ENCODE measurements around the gene DCTN5.
"Not testable (repeated sequence)": the region's sequence is repeated elsewhere in the genome, so short reads cannot be mapped to it uniquely, and the experiment has no call there.

DCTN5 gene

DNA sequence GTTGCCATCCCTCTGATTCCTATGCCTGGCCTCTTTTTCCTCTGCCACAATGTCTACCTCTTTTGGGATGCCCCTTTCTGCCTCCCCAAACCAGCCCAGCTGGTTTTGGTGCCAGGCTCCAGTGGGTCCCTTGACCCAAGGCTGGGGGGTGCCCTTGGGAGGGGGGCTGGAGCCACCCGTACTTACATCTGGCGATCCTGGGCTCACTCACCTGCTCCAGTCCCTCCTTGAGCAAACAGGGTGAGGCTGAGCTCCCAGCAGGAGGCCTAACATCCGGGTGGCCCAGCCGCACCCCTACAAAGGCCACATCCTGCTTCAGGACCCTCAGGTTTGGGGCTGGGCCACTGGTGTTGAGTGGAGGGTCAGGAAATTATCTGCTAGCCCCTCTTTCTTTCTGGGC, 70.5 kb downstream of the DCTN5 start:
- no peak for DNase-seq
- no peaks in the 10 kb centered on the region for H3K36me3 ChIP-seq (ENCODE audit: control insufficient read depth in 1 of 2, insufficient read depth in 2 of 2, low read length in 2 of 2)
- WGBS (ENCODE audit: extremely low coverage, insufficient coverage, insufficient read length) = no CpG with 5 or more reads among the region's 4 CpGs

GRCh38 chr16:23712976-23713375, 71.7 kb downstream of the DCTN5 start, which contains the start of gene ERN2:
TSS of gene ERN2 (minus strand) at chr16:23713222. CDS start at chr16:23713187, 35 bp downstream.
- H3K9me3 ChIP-seq (ENCODE audit: insufficient read depth, low read depth, low read length) = peaks cover 5% of the 10 kb centered on the region
- peaks cover 13% of the 10 kb centered on the region for H3K27me3 ChIP-seq (ENCODE audit: insufficient read depth, low read length)
- H3K23ac ChIP-seq (ENCODE audit: low read length) = no peak within 1 kb of the TSS
- H3K4me1 ChIP-seq (ENCODE audit: control insufficient read depth in 1 of 2, insufficient read depth in 2 of 2, low read length in 2 of 2) = no peaks in the 10 kb centered on the region
- no peak within 1 kb of the TSS for H4K12ac ChIP-seq (ENCODE audit: low read depth, low read length)
- no peaks in the 10 kb centered on the region for H3K79me1 ChIP-seq (ENCODE audit: low read length)
- H3K4ac ChIP-seq (ENCODE audit: low read depth, low read length) = no peak within 1 kb of the TSS
- H2BK12ac ChIP-seq (ENCODE audit: low read length) = no peak within 1 kb of the TSS
- no peak within 1 kb of the TSS for H3K4me3 ChIP-seq (ENCODE audit: low read depth, low read length)
- no peak within 1 kb of the TSS for H3K18ac ChIP-seq (ENCODE audit: low read length)
- H3K79me2 ChIP-seq (ENCODE audit: control insufficient read depth, insufficient read depth, low read length, poor library complexity) = no peaks in the 10 kb centered on the region
- no peak within 1 kb of the TSS for H3K14ac ChIP-seq (ENCODE audit: low read length)
- no peak within 1 kb of the TSS for H2BK120ac ChIP-seq (ENCODE audit: insufficient read depth, low read length, poor library complexity)
- no peak within 1 kb of the TSS for H2AFZ ChIP-seq (ENCODE audit: insufficient read depth, low read length, poor library complexity)
- no peak within 1 kb of the TSS for H2BK5ac ChIP-seq (ENCODE audit: low read depth, low read length, poor library complexity)
- H3K36me3 ChIP-seq (ENCODE audit: control insufficient read depth in 1 of 2, insufficient read depth in 2 of 2, low read length in 2 of 2) = no peaks in the 10 kb centered on the region
- no peak within 1 kb of the TSS for H4K91ac ChIP-seq (ENCODE audit: low read depth, low read length)
- H3K27ac ChIP-seq (ENCODE audit: low read depth, low read length) = no peak within 1 kb of the TSS
- WGBS (ENCODE audit: extremely low coverage, insufficient coverage, insufficient read length) = no CpG with 5 or more reads among the region's 37 CpGs
- H3K9ac ChIP-seq (ENCODE audit: low read length) = no peak within 1 kb of the TSS
- peak within 1 kb of the TSS; percentile 7 for H3K4me2 ChIP-seq (ENCODE audit: low read length)
- H2AK5ac ChIP-seq (ENCODE audit: low read length) = no peak within 1 kb of the TSS
- DNase-seq = no peak
- H4K8ac ChIP-seq (ENCODE audit: low read depth, low read length) = no peak within 1 kb of the TSS

More for the DNA sequence above, 70.5 kb downstream of the DCTN5 start:
- Histone ChIP-seq H3K27me3 (ENCODE audit: insufficient read depth, low read length) (peaks cover 13% of the 10 kb centered on the region), H3K9ac (ENCODE audit: low read length) (no peak overlapping the region), H3K14ac (ENCODE audit: low read length) (no peak overlapping the region), H3K4me3 (ENCODE audit: low read depth, low read length) (no peak overlapping the region), H4K8ac (ENCODE audit: low read depth, low read length) (no peak overlapping the region), H3K18ac (ENCODE audit: low read length) (no peak overlapping the region), H2AK5ac (ENCODE audit: low read length) (no peak overlapping the region), H2BK120ac (ENCODE audit: insufficient read depth, low read length, poor library complexity) (no peak overlapping the region), H2AFZ (ENCODE audit: insufficient read depth, low read length, poor library complexity) (no peak overlapping the region), H3K79me2 (ENCODE audit: control insufficient read depth, insufficient read depth, low read length, poor library complexity) (no peaks in the 10 kb centered on the region), H3K9me3 (ENCODE audit: insufficient read depth, low read depth, low read length) (peaks cover 5% of the 10 kb centered on the region), H4K12ac (ENCODE audit: low read depth, low read length) (no peak overlapping the region), H2BK5ac (ENCODE audit: low read depth, low read length, poor library complexity) (no peak overlapping the region), H3K4me2 (ENCODE audit: low read length) (no peak overlapping the region), H3K27ac (ENCODE audit: low read depth, low read length) (no peak overlapping the region), H3K4ac (ENCODE audit: low read depth, low read length) (no peak overlapping the region), H3K23ac (ENCODE audit: low read length) (no peak overlapping the region), H2BK12ac (ENCODE audit: low read length) (no peak overlapping the region), H3K4me1 (ENCODE audit: control insufficient read depth in 1 of 2, insufficient read depth in 2 of 2, low read length in 2 of 2) (no peaks in the 10 kb centered on the region), H4K91ac (ENCODE audit: low read depth, low read length) (no peak overlapping the region), H3K79me1 (ENCODE audit: low read length) (no peaks in the 10 kb centered on the region)

GRCh38 chr16:23716484-23716883, 75.2 kb downstream of the DCTN5 start:
- H3K9ac ChIP-seq (ENCODE audit: low read length) = no peak overlapping the region
- H3K79me2 ChIP-seq (ENCODE audit: control insufficient read depth, insufficient read depth, low read length, poor library complexity) = no peaks in the 10 kb centered on the region
- WGBS (ENCODE audit: extremely low coverage, insufficient coverage, insufficient read length) = no CpG with 5 or more reads among the region's 5 CpGs
- no peak overlapping the region for H4K8ac ChIP-seq (ENCODE audit: low read depth, low read length)
- no peak overlapping the region for H3K4me2 ChIP-seq (ENCODE audit: low read length)
- no peak overlapping the region for H3K27ac ChIP-seq (ENCODE audit: low read depth, low read length)
- H2BK12ac ChIP-seq (ENCODE audit: low read length) = no peak overlapping the region
- no peak for DNase-seq
- no peaks in the 10 kb centered on the region for H3K4me1 ChIP-seq (ENCODE audit: control insufficient read depth in 1 of 2, insufficient read depth in 2 of 2, low read length in 2 of 2)
- H2BK5ac ChIP-seq (ENCODE audit: low read depth, low read length, poor library complexity) = no peak overlapping the region
- no peaks in the 10 kb centered on the region for H3K36me3 ChIP-seq (ENCODE audit: control insufficient read depth in 1 of 2, insufficient read depth in 2 of 2, low read length in 2 of 2)
- H3K14ac ChIP-seq (ENCODE audit: low read length) = no peak overlapping the region
- H2BK120ac ChIP-seq (ENCODE audit: insufficient read depth, low read length, poor library complexity) = no peak overlapping the region
- H4K91ac ChIP-seq (ENCODE audit: low read depth, low read length) = no peak overlapping the region
- no peak overlapping the region for H3K4ac ChIP-seq (ENCODE audit: low read depth, low read length)
- no peak overlapping the region for H2AK5ac ChIP-seq (ENCODE audit: low read length)
- no peak overlapping the region for H3K18ac ChIP-seq (ENCODE audit: low read length)
- no peak overlapping the region for H4K12ac ChIP-seq (ENCODE audit: low read depth, low read length)
- no peak overlapping the region for H3K4me3 ChIP-seq (ENCODE audit: low read depth, low read length)
- no peaks in the 10 kb centered on the region for H3K9me3 ChIP-seq (ENCODE audit: insufficient read depth, low read depth, low read length)
- peaks cover 13% of the 10 kb centered on the region for H3K27me3 ChIP-seq (ENCODE audit: insufficient read depth, low read length)
- H2AFZ ChIP-seq (ENCODE audit: insufficient read depth, low read length, poor library complexity) = no peak overlapping the region
- no peaks in the 10 kb centered on the region for H3K79me1 ChIP-seq (ENCODE audit: low read length)
- no peak overlapping the region for H3K23ac ChIP-seq (ENCODE audit: low read length)

DNA sequence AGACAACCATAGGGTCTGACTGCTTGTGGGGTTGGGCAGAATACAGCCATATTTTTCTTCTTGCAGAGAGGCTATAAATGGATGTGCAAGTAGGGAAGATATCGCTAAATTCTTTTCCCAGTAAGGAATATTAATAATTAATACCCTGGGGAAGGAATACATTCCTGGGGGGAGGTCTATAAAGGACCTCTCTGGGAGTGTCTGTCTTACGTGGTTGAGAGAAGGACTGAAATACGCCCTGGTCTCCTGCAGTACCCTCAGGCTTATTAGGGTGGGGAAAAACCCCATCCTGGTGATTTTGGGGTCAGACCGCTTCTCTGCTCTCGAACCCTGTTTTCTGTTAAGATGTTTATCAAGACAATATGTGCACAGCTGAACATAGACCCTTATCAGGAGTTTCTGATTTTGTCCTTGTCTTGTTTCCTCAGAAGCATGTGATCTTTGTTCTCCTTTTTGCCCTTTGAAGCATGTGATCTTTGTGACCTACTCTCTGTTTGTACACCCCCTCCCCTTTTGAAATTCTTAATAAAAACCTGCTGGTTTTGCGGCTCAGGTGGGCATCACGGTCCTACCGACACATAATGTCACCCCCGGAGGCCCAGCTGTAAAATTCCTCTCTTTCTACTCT, 81.5 kb downstream of the DCTN5 start:
- not testable (repeated sequence) for H3K4me3 ChIP-seq (ENCODE audit: low read depth, low read length); DNase-seq; H3K27ac ChIP-seq (ENCODE audit: low read depth, low read length); H3K18ac ChIP-seq (ENCODE audit: low read length); H3K4me2 ChIP-seq (ENCODE audit: low read length); H2BK12ac ChIP-seq (ENCODE audit: low read length); H3K27me3 ChIP-seq (ENCODE audit: insufficient read depth, low read length); H2BK5ac ChIP-seq (ENCODE audit: low read depth, low read length, poor library complexity); H3K79me1 ChIP-seq (ENCODE audit: low read length); H4K91ac ChIP-seq (ENCODE audit: low read depth, low read length); H2AFZ ChIP-seq (ENCODE audit: insufficient read depth, low read length, poor library complexity); H3K36me3 ChIP-seq (ENCODE audit: control insufficient read depth in 1 of 2, insufficient read depth in 2 of 2, low read length in 2 of 2); H4K12ac ChIP-seq (ENCODE audit: low read depth, low read length); H3K79me2 ChIP-seq (ENCODE audit: control insufficient read depth, insufficient read depth, low read length, poor library complexity); H3K9ac ChIP-seq (ENCODE audit: low read length); H3K9me3 ChIP-seq (ENCODE audit: insufficient read depth, low read depth, low read length); H3K14ac ChIP-seq (ENCODE audit: low read length); H3K4ac ChIP-seq (ENCODE audit: low read depth, low read length); H3K23ac ChIP-seq (ENCODE audit: low read length); H2BK120ac ChIP-seq (ENCODE audit: insufficient read depth, low read length, poor library complexity); H2AK5ac ChIP-seq (ENCODE audit: low read length); H3K4me1 ChIP-seq (ENCODE audit: control insufficient read depth in 1 of 2, insufficient read depth in 2 of 2, low read length in 2 of 2); H4K8ac ChIP-seq (ENCODE audit: low read depth, low read length)
- no CpG with 5 or more reads among the region's 9 CpGs for WGBS (ENCODE audit: extremely low coverage, insufficient coverage, insufficient read length)
